Activated CD8-positive, alpha-beta T cell treated with anti-CD3 and anti-CD28 coated beads, Interleukin-2, amount 10 ng/mL, durations not matched to agents 7 days and 5 days (primary cell): ENCODE results near the gene KLF7. TPM values are rescaled to one million over a fixed set of nuclear protein-coding genes. Genes with fewer than 3 reads are reported as not detected.

Experiments used
- ATAC-seq: fragments of 150-1000 bp; cut with Tn5 transposase; one replicate; pipeline ENCODE4 v1.10.0; 2021; ENCODE audit warnings: moderate library complexity
- CTCF ChIA-PET: fragments of 350-600 bp; sonication (Branson Sonifier 250); formaldehyde crosslinking; loops from one replicate; lab custom pipeline; 2021; ENCODE audit warnings: antibody characterized with exemption; lab: Charles Lee
- POLR2A ChIA-PET: fragments of 350-600 bp; sonication (Branson Sonifier 250); formaldehyde crosslinking; loops from one replicate; lab custom pipeline; 2021; ENCODE audit warnings: antibody characterized with exemption; lab: Charles Lee
- DNase-seq: peaks from one replicate; pipeline ENCODE4 v3.0.0-alpha.2; 2020
- H3K27ac Mint-ChIP-seq: one replicate; pipeline ENCODE4 v1.8.0; 2021; ENCODE audit warnings: mild to moderate bottlenecking, mixed read lengths
- H3K27me3 Mint-ChIP-seq: one replicate; pipeline ENCODE4 v1.8.0; 2021; ENCODE audit warnings: low read depth, mixed read lengths
- H3K36me3 Mint-ChIP-seq: one replicate; pipeline ENCODE4 v1.8.0; 2021; ENCODE audit warnings: low read depth, mixed read lengths
- H3K4me1 Mint-ChIP-seq: one replicate; pipeline ENCODE4 v1.8.0; 2021; ENCODE audit warnings: low read depth, mixed read lengths
- H3K4me3 Mint-ChIP-seq: one replicate; pipeline ENCODE4 v1.8.0; 2021; ENCODE audit warnings: mild to moderate bottlenecking, mixed read lengths
- H3K9me3 Mint-ChIP-seq: one replicate; pipeline ENCODE4 v1.8.0; 2022; ENCODE audit warnings: mixed read lengths; ENCODE audit not compliant: insufficient read depth
- total RNA-seq, 2 experiments: library from RNA; stranded (reverse); gene quantifications; one replicate each; pipeline ENCODE4 v1.2.3, GENCODE V29; 2021

KLF7 gene
- total RNA-seq, 2 experiments from 2014 or later: 16.5 to 19.2 TPM

- H3K27ac Mint-ChIP-seq: no peak overlapping the region
- DNase-seq: no peak
- H3K27me3 Mint-ChIP-seq: peaks cover 7% of the 10 kb centered on the region
- CTCF ChIA-PET: interaction anchor here (1.2 kb wide), 1 partner anchor 9 kb away, joined by 4 read pairs; no protein-coding TSS in a partner anchor
- no peak for ATAC-seq
- H3K9me3 Mint-ChIP-seq: no peaks in the 10 kb centered on the region
- H3K4me3 Mint-ChIP-seq: no peak overlapping the region
- POLR2A ChIA-PET: interaction anchor here (1.6 kb wide), 1 partner anchor 19 kb away, joined by 6 read pairs; the partner anchor contains the start of gene KLF7
- H3K4me1 Mint-ChIP-seq: no peaks in the 10 kb centered on the region
- no peaks in the 10 kb centered on the region for H3K36me3 Mint-ChIP-seq
These were observed 19.6 kb upstream of the KLF7 start for GRCh38 chr2:207185372-207185771.

- Mint-ChIP-seq H3K4me3 (no peak overlapping the region), H3K9me3 (no peaks in the 10 kb centered on the region), H3K36me3 (no peaks in the 10 kb centered on the region), H3K27ac (no peak overlapping the region), H3K27me3 (peaks cover 7% of the 10 kb centered on the region), H3K4me1 (no peaks in the 10 kb centered on the region)
- no peak for ATAC-seq
- DNase-seq: no peak
- POLR2A ChIA-PET: interaction anchor here (1.6 kb wide), 1 partner anchor 18 kb away, joined by 6 read pairs; the partner anchor contains the start of gene KLF7
- CTCF ChIA-PET: interaction anchor here (1.2 kb wide), 1 partner anchor 9 kb away, joined by 4 read pairs; no protein-coding TSS in a partner anchor
These were observed 19.0 kb upstream of the KLF7 start for GRCh38 chr2:207184768-207185167.

GRCh38 chr2:207184348-207184747 is 18.6 kb upstream of the KLF7 start:
- Mint-ChIP-seq H3K9me3 (no peaks in the 10 kb centered on the region), H3K4me3 (no peak overlapping the region), H3K4me1 (no peaks in the 10 kb centered on the region), H3K36me3 (no peaks in the 10 kb centered on the region), H3K27ac (no peak overlapping the region), H3K27me3 (peaks cover 7% of the 10 kb centered on the region)
- ChIA-PET CTCF (interaction anchor here (1.2 kb wide), 1 partner anchor 8 kb away, joined by 4 read pairs; no protein-coding TSS in a partner anchor), POLR2A (interaction anchor here (1.6 kb wide), 1 partner anchor 18 kb away, joined by 6 read pairs; the partner anchor contains the start of gene KLF7)
- no peak for ATAC-seq
- no peak for DNase-seq

DNA sequence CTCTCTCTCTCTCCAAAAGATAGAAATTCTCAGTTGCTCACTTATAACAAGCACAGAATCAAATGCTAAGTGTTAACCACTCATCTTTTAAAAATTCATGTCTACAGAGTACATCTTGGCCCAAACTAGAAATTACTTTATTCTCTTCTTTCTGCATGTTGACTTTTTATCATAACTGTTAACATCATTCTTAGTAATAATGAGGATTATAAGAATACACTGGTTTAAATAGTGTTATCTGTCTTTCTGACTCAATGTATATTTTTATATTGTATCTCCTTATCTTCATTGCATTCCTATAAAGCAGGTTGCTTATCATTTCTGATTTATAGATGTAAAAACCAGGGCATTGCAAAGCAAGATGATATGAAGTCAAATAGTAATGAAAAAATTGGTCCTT is 17.8 kb upstream of the KLF7 start:
- POLR2A ChIA-PET: no interaction called here

GRCh38 chr2:207182911-207183310 is 17.2 kb upstream of the KLF7 start:
- CTCF ChIA-PET: no interaction called here
- peaks cover 5% of the 10 kb centered on the region for H3K27me3 Mint-ChIP-seq

More for the DNA sequence above, 17.8 kb upstream of the KLF7 start:
- H3K36me3 Mint-ChIP-seq: no peaks in the 10 kb centered on the region
- H3K4me3 Mint-ChIP-seq: no peak overlapping the region
- H3K27ac Mint-ChIP-seq: no peak overlapping the region
- DNase-seq: no peak
- no peak for ATAC-seq
- peaks cover 7% of the 10 kb centered on the region for H3K27me3 Mint-ChIP-seq
- CTCF ChIA-PET: no interaction called here
- no peaks in the 10 kb centered on the region for H3K4me1 Mint-ChIP-seq
- no peaks in the 10 kb centered on the region for H3K9me3 Mint-ChIP-seq

DNA sequence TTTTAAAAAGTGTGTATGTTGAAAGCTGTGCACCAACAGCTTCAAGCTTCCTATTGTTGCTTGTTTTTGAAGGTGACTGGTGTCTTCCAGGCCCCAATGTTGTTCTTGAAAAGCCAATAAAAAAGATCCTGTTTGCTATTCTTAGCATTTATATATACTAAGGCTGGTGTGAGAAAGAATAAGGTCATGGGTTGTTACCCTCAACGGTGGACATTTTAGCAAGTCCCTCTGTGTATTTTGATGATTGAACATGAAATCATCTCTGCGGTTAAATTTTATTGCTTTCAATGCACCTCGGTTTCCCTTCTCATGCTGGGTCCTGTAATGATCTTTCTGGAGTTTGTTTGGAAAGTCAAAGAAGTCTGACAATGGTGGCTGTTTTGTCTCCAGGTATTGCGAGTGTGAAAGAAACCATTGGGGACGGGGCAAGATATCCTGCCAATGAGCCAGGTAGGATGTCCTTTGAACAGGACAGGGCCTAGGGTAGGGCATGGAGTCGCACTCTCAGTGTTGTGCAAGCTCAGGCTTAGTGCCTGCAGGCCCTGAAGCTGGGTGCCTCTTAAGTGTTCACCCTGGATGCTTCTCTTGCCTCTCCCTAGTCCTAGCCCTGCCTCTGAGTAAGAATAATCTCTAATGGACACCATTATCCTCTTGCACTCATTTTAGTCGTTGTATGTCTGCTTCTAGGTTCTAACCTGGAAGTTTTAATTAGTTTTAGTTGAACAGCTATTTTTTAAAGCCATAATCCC is 16.0 kb upstream of the KLF7 start:
- H3K4me1 Mint-ChIP-seq: no peaks in the 10 kb centered on the region
- POLR2A ChIA-PET: no interaction called here

More at GRCh38 chr2:207182911-207183310, 17.2 kb upstream of the KLF7 start:
- Mint-ChIP-seq H3K4me1 (no peaks in the 10 kb centered on the region), H3K36me3 (no peaks in the 10 kb centered on the region), H3K27ac (no peak overlapping the region), H3K9me3 (no peaks in the 10 kb centered on the region), H3K4me3 (no peak overlapping the region)
- DNase-seq: no peak
- no peak for ATAC-seq
- POLR2A ChIA-PET: no interaction called here

DNA sequence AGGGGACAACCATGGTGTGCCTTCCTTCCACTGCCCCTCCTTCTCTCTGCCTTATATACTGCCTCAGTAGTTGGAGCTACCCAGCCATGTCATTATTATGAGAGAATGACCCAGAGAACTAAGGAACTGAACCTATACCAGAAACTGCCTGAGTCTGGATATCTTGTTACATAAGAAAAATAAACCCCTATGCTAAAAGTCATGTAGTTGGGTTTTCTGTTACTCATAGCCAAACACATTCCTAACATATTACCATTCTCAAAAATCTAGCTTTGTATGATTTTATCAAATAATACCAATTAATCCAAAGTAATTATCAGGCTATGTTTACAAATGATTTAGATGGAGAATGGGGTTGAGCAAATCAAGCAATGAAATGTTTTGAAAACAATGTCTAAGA is 15.0 kb upstream of the KLF7 start:
- Mint-ChIP-seq H3K36me3 (no peaks in the 10 kb centered on the region), H3K4me1 (no peaks in the 10 kb centered on the region), H3K4me3 (no peak overlapping the region), H3K27ac (no peak overlapping the region), H3K9me3 (no peaks in the 10 kb centered on the region), H3K27me3 (peaks cover 6% of the 10 kb centered on the region)
- DNase-seq: no peak
- no peak for ATAC-seq
- ChIA-PET POLR2A (interaction anchor here (0.6 kb wide), 1 partner anchor 58 kb away, joined by 3 read pairs; no protein-coding TSS in a partner anchor), CTCF (no interaction called here)

More for the DNA sequence above, 16.0 kb upstream of the KLF7 start:
- ATAC-seq (no peak), DNase-seq (no peak)
- no peak overlapping the region for H3K4me3 Mint-ChIP-seq
- CTCF ChIA-PET: no interaction called here
- H3K27me3 Mint-ChIP-seq: peaks cover 6% of the 10 kb centered on the region
- H3K9me3 Mint-ChIP-seq: no peaks in the 10 kb centered on the region
- no peaks in the 10 kb centered on the region for H3K36me3 Mint-ChIP-seq
- no peak overlapping the region for H3K27ac Mint-ChIP-seq

- no peak overlapping the region for H3K4me3 Mint-ChIP-seq
- ChIA-PET POLR2A (no interaction called here), CTCF (interaction anchor here (0.9 to 1.4 kb wide), 4 partner anchors 8 to 32 kb away, joined by 3 to 8 read pairs (median 4); no protein-coding TSS in a partner anchor)
- DNase-seq (no peak), ATAC-seq (no peak)
- no peaks in the 10 kb centered on the region for H3K4me1 Mint-ChIP-seq
- peaks cover 9% of the 10 kb centered on the region for H3K27me3 Mint-ChIP-seq
- H3K9me3 Mint-ChIP-seq: no peaks in the 10 kb centered on the region
- H3K27ac Mint-ChIP-seq: no peak overlapping the region
- H3K36me3 Mint-ChIP-seq: peaks cover 2% of the 10 kb centered on the region
These were observed 10.5 kb upstream of the KLF7 start for GRCh38 chr2:207176247-207176646.

DNA sequence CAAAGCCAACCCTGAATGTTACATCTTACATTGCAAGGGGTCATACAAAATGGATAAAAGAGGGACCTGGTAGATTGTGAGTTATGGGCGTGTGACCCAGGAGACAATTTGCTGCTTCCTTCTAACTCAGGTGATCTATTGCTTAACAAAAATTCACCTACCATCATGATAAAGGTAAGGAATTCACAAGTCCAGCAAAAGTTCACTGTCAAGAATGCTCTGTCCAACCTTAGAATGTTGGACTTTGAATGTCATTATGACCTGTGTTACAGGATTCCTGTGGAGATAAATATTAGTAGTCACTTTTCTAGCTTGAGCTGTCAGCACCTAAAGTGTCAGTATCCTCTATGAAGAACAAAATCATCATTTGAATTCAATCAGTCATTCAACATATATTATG is 7.9 kb upstream of the KLF7 start:
- Mint-ChIP-seq H3K4me1 (peaks cover 2% of the 10 kb centered on the region), H3K27me3 (peaks cover 9% of the 10 kb centered on the region), H3K9me3 (no peaks in the 10 kb centered on the region), H3K36me3 (peaks cover 2% of the 10 kb centered on the region), H3K27ac (no peak overlapping the region), H3K4me3 (no peak overlapping the region)
- ChIA-PET POLR2A (no interaction called here), CTCF (no interaction called here)
- no peak for ATAC-seq
- no peak for DNase-seq

DNA sequence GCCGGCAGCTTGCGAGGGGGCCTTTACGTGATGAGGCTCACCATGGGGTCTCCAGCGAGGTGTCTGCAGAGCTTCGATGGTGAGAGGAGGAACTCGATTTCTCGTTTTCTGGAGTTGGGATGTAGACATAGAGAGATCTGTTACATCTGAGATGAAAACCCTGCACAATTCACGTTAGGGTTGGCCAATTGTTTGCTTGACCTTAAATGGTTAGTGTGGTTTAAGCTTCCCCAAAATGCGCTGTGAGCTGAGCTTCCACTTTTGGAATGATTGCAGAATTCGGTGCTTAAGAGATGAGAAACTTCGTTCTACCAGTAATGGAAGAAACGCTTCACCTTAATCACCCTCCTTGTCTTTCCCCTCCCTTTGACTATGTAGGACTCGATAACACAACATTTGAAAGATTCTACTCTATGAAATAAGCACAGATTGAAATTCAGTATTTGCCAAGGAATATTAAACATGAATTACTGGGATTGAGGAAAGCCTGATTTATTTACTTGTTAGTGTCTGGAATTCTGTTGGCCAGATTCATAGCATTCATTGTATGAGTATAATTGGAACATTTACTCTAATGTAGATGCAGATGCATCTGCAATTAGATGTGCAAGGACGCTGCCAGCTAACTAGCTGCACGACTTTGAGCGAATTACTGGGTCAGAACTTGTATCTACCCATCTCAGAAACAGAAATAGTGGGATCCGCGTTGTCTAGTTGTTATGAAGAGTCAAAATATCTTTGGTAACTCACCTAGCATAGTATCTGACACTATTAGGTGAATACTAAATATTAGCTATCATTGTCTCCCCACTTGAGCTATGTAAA is 1.6 kb upstream of the KLF7 start:
- H3K27ac Mint-ChIP-seq: peak overlapping the region; percentile 94
- no peaks in the 10 kb centered on the region for H3K36me3 Mint-ChIP-seq
- CTCF ChIA-PET: interaction anchor here (0.7 to 8.6 kb wide), 6 partner anchors 9 to 306 kb away, joined by 3 to 71 read pairs (median 4); no protein-coding TSS in a partner anchor
- peaks cover 3% of the 10 kb centered on the region for H3K27me3 Mint-ChIP-seq
- no peaks in the 10 kb centered on the region for H3K9me3 Mint-ChIP-seq
- DNase-seq: no peak
- H3K4me1 Mint-ChIP-seq: peaks cover 30% of the 10 kb centered on the region
- POLR2A ChIA-PET: interaction anchor here (0.8 to 3.8 kb wide), 13 partner anchors 12 to 378 kb away, joined by 3 to 84 read pairs (median 4); no protein-coding TSS in a partner anchor
- no peak for ATAC-seq
- H3K4me3 Mint-ChIP-seq: peak overlapping the region; percentile 95

GRCh38 chr2:207166349-207167098 is 776 bp upstream of the KLF7 start:
- H3K4me3 Mint-ChIP-seq: peak overlapping the region; percentile 95
- H3K27me3 Mint-ChIP-seq: peaks cover 3% of the 10 kb centered on the region

More at GRCh38 chr2:207166349-207167098, 776 bp upstream of the KLF7 start:
- ATAC-seq (peak; percentile 61), DNase-seq (peak; percentile 73)
- ChIA-PET CTCF (interaction anchor here (0.8 to 8.6 kb wide), 10 partner anchors 10 to 367 kb away, joined by 3 to 71 read pairs (median 4); no protein-coding TSS in a partner anchor), POLR2A (interaction anchor here (0.6 to 3.8 kb wide), 30 partner anchors 11 to 401 kb away, joined by 3 to 84 read pairs (median 4); partner anchors contain the start of genes CREB1, FASTKD2 and MDH1B)
- H3K27ac Mint-ChIP-seq: peak overlapping the region; percentile 94
- peaks cover 36% of the 10 kb centered on the region for H3K4me1 Mint-ChIP-seq
- H3K36me3 Mint-ChIP-seq: peaks cover 4% of the 10 kb centered on the region
- H3K9me3 Mint-ChIP-seq: no peaks in the 10 kb centered on the region
